Measurements from ENCODE around the gene SMS.
"Not testable (repeated sequence)": the region's sequence is repeated elsewhere in the genome, so short reads cannot be mapped to it uniquely, and the experiment has no call there.

Gene SMS

DNA sequence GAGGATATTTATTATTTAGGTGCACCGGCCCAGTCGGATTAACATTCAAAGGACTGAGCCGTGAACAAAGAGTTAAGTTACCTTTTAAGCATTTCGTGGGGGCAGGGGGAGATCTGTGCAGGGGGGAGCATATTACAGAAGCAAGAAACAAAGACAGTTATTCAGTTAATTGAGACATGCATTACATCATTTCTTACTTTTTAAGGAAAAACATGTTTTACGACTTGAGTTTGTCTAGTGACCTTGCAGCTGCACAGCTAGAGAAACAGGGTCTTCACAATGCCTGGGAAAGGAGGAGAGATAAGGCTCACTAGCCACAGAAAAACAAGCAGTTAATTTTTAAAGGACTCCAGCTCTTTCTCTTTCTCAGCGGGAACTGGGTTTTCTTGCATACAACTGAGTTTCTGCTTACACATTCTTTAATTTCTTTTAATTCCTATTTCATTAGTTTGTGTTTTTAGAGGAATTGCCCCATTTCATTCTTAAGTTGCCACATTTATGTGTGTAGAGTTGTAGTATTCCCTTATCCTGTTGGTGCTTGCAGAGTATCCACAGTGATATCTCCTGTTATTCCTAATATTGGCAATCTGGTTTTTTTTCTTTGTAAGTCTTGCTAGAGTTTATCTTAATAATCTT, 12.8 kb downstream of the SMS start:
- DNase-seq: not testable (repeated sequence)

DNA sequence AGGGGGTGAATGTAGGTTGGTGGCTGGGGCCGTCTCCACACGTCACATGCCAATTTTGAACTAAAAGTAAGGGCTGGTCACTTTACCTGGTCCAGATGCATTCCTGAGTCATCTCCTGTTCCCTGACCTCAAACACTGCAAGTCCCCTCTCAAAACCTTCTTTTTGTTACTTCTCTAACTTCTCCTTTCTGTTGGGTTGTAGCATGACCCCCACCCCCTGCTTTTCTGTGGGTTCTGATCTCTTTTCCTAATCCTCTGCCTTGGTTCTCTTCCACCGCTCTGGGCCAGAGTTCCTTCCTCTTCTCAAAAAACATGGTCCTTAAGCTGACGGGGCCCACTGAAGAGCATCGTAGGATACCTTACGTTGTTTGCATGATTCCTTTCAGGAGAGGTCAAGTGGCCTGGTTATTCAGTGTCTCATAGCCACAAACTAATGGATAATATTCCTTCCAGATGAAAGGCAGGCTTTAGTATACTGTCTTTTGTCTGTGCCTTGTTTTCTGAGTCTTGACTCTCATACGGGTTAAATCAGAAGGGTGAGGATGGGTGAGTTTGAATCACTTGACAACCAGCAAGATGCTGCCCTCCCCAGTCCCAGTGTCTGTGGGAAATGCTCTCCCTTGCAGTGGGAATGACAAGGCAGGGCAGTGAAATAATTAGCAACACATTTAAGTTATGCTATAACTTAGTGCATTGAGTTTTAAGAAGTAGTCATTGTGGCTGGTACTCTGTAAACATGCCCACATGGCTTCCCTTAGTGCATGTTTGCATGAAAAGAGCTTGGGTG, 15.1 kb downstream of the SMS start:
- no peak for DNase-seq

DNA sequence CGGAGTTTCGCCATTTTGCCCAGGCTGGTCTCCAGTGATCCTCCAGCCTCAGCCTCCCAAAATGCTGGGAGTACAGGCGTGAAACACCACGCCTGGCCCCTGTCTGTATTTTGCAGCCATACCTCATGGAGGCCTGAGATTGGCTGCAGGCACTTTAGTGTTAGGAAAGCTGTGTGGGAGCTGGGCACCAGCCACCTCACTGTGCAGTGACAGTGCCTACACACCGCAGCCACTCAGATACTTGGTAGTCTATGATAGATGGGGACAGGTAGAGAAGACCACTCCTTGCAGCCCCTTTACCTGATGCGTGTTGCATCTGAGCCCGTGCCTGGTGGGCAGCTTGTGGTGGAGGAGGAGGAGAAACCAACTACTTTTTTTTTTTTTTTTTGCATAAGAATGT, 16.3 kb downstream of the SMS start:
- no peak for DNase-seq

DNA sequence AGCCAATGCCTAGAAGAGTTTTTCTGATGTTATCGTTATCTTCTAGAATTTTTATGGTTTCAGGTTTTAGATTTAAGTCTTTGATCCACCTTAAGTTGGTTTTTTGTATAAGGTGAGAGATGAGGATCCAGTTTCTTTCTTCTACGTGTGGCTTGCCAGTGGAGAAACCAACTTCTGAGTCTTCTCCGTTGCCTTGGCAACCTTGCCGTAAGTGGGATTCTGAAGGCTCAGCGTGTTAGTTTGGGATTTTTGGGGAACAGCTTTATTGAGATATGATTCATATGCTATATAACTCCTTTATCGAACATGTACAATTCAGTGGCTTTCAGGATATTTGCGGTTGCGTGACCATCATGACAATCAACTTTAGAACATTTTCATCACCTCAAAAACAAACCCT, 17.7 kb downstream of the SMS start:
- no peak for DNase-seq

DNA sequence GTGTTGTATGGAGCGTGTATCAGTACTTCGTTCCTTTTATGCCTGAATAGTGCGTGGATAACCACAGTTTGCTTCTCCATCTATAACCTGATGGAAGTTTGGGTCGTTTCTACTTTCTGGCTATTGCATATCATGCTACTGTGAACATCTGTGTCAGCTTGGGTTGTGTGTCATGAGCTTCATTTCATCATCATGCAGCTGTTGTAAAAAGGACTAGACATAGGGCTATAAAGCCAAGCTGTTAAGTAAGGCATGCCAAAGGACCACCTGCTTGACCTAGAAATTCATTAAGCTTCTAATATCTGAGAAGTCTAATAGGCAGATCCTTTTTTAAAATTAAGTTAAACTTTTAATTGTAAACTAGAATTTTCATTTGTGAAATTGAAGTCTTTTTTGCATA, 18.4 kb downstream of the SMS start:
- no peak for DNase-seq

DNA sequence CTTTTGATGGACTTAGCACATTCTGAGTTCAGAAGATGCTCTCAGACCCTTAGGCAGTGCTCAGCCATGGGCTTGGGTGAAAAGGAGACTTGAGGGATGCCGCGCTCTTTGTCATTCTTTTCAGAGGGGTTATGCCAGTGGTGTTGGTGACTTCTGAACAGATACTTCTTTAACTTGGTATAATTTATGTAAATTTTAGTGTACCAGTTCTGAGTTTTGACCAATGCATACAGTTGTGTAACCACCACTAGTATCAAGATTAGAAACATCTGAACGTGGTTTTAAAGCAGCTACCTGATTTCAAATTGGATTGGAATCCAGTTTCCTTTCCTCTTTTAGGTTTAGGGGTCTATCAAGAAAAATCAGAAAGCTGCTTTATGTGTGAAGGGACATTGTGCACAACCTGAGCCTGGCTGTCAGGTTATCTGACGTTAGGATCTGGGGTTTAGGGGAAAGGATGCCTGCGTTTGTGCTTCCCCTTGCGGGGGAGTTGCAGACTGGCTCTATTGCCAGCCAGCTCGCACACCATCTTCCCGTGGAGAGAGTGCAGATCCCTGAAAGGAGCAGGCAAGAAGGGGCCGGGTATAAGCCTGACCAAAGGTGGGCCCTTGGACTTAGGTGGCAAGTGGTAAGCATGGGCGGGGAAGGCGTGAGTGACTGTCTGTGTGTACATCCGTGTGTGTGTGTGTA, 19.0 kb downstream of the SMS start:
- no peak for DNase-seq

DNA sequence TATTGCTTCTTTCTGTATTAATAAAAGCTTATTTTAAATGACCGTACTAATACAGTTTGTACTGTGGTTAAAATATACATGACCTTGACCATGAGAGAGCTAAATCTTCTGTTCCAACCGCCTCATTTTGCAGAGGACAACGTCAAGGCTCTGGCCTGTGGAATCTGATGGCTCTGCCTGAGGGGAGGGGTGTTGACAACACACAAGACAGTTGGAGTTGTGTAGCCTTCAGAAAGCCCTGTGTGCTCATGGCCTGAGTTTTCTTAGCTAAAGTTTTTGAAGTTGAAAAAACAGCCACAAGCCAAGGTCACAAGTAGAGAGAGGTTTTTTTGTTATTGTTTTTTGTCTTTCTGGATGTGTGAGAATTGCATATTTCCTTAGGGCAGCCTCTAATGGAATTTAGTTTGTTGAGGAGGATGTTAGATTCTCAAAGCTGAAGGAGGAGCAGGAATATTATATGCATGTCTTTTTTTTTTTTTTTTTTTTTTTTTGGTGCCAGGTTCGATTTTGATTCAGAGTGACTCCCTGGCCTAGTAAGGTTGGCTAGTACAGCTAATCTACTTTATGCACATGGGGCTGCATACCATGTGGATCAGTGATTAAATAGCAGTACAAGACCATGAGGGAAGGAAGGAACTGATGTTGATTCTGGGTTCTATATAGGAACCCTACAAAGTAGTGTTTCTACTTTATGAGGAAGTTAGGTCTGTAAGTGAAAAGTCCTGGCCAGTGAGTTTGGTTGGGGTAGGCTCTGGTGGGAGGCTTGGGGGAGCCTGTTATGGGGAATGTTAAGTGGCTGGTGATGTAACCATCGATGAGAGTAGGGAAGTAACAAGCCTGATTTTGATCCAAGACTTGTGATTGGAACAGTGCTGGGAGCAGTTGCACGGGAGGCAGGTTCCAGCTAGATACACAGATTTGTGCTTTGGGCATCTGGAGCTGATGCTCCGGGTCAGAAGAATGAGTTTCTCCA, 20.3 kb downstream of the SMS start:
- DNase-seq: no peak

DNA sequence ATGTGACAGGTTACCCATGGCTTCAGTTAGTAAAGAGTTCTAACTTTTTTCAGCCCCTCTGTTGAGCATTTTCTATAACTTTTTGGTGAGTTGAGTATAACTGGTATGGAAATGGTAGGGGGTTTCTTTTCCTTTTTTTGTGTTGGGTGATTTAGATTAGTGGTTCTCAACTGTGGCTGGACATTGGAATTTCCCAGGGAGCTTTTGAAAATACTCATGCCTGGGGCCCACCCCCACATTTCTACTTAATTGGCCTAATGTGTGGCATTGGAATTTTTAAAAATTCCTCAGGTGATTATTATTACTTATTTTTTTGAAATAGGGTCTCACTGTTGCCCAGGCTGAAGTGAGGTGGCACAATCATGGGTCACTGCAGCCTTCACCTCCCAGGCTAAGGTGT, 21.9 kb downstream of the SMS start:
- DNase-seq: no peak

DNA sequence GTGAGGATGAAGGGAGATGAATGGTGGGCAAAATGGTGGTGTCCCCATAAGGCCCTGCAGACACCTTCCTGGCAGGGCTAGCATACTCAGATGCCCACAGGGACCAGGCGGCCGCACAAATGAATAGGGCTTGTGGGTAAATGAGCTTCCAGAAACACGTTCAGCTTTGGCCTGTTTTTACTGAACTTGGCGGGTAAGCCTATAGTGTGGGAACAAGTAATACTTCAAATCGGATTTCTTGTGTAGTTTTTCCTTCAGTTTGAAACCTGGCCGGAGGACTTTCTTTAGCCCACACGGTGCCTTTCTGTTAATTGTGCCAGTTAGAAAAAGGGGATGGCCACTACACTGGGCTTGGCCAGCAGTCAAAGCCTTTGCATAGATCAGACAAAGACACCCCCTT, 22.8 kb downstream of the SMS start:
- DNase-seq: no peak

DNA sequence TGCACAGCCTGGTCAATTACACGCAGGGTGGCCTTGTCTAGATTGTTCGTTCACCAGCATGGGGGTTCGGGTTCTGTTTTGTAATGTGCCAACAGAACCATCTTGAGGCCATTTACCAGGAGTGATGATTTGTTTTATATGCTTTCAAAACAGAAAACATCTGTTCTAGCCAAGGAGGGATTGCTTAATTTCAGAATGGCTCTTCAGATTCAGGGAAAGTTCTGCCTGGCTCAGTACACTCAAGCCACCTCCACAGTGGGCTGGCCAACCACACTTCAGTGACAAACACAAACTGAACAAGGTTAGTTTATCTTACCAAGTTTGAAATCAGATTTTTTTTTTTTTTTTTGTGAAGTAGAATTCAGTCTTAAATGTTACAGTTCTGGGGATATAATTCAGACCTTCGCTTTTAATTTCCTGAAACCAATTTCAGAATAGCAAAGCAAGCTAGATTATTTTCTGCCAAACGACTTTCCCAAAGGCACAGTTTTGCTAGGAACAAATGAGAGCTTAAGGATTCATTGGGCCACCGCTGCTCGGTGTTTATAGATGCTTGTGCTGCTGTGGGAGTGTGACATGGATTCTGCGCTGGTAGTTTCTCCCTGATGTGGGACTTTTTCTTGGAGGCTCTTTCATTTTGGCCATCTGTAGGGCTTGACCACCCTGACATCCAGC, 23.4 kb downstream of the SMS start:
- DNase-seq: no peak

DNA sequence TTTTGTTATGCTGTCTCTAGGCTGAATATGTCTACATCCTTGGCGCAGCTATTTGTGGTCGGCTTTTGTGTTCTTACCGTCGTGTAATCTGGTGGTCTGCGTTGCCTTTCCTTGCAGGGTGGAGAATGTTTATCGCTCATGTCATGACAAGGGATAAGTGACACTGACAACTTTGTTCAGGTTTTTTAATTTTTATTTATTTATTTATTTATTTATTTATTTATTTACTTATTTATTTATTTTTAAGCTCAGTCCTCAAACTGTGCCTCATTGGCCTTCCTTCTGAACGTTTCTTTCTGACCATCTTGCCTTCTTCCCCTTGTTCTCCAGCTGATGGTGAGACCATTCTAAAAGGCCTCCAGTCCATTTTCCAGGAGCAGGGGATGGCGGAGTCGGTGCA, 26.4 kb downstream of the SMS start:
- no peak for DNase-seq

DNA sequence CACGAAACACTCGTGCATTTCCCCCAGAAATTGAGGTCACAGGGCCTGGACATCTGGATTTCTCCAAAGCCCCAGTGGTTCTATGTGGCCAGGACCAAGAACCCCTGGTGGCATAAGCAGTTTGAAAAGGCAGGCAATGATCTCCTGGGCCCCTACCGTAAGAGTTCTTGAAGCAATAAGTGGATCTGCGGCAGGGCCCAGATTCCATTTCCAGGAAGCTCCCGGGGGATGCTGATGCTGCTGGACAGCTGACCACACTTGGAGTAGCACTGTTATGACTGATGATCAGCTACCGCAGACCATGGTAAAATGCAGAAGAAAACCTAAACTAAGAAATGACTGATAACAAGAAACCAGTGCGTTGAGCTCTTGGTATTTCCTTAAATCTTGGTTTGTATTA, 27.8 kb downstream of the SMS start:
- no peak for DNase-seq

DNA sequence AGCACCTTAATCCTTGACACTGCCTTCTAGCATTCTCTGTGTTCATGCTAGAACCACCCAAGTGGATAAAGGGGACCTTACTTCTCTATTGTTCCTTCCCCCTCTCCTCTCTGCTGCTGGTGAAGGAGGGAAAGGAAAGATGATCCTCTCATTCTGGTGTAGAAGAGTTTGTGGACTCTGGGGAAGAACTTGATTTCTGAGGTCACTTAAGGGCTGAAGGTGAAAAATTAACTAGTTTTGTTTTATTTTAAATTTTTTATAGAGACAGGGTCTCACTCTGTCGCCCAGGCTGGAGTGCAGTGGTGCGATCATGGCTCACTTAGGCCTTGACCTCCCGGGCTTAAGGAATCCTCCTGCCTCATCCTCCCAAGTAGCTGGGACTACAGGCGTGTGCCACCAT, 29.8 kb downstream of the SMS start:
- DNase-seq: no peak

DNA sequence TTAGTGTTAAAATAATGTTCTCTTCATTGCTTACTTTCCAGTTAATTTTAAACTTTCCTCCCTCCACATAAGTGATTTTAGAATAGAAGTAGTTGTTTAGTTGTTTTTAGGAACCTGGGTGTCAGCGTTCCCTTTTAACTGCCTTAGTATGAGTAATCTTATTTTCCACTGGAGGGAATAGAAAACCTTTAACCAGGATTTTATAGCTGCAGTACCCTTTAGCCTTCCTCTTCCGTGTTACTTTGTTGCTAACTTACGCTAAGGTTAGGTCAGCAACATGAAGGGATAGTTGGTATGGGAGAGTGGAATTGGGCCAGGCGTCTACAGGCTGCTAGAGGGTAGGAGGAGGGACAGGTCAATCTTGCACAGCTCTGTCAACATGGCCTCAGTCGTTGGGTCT, 31.5 kb downstream of the SMS start:
- DNase-seq: no peak

DNA sequence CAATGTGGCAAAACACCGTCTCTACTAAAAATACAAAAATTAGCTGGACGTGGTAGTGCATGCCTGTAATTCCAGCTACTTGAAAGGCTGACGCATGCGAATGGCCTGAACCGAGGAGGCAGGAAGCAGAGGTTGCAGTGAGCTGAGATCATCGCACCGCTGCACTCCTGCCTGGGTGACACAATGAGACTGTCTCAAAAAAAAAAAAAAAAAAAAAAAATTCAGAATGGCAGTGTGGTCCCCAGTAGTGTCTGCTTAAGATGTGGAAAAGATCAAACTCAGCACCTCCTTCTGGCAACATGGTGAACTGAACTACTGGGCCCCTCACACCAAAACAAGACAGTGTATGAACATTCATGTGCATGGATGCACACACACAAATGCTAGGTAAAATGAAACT, 32.2 kb downstream of the SMS start:
- DNase-seq: peak; percentile 3 to 39 (median 20)

DNA sequence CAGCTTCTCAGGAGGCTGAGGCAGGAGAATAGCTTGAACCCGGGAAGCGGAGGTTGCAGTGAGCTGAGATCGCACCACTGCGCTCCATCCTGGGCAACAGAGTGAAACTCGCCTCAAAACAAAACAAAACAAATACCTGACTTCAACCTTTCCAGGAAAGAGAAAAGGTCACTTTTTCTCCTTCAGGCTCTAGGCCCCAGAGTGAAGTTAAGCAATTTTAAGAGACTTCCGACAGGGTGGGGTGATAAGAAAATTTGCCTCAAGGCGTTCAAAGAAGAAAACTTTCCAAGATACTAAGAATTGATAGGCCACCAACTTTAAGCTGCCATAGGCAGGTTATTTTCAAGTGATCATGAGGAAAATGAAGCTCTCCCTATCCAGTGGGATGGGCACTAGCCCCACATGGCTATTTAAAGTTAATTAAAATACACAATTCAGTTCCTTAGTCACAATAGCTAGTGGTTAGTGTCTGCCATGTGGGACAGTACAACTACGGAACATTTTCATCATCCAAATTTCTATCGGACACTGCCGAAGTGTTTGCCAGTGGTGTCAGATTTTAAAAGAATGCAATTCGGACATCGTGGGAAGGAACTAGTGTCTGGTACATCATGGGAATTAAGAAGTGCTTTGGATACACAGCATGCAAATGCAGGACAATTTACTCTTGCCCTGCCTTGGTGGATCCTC, 33.0 kb downstream of the SMS start:
- DNase-seq: no peak

DNA sequence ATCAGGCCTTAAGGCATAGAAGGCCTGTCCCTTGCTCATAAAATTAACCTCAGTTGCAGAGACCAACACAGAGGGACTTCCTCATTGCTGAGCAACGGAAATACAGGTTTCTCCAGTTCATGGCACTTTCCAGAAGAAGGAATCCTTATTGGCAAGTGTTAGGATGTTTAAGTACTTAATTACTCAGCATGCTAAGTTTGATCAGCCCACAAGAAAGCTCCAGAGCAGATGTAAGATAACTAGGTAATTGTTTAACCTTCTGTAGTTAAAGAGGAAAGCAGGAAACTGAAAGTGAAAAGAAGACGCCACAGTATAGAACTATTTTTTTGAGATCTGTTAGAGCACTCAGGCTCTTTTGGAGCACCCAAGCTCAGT, 33.5 kb downstream of the SMS start:
- DNase-seq: peak in 3 of 6 experiments; percentile 2 to 19 (median 8)

DNA sequence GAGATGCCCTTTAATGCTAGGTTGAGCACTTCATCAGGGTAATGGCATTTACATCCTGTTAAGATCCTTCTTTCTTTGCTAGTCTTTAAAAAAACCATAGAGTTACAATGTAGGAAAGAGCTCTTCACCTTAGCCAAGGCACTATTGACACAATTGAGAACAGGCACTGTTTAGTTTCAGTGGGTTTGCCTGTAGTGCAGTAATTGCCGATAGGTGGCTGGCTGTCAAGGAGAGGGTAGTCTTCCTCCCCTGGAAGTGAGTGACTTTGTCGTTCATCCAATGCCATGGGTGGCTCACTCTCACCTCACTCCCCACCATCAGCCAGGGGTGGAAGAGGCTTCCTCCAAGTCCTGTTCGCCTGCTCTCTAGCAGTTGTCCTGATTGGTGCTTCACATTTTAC, 34.7 kb downstream of the SMS start:
- DNase-seq: no peak

DNA sequence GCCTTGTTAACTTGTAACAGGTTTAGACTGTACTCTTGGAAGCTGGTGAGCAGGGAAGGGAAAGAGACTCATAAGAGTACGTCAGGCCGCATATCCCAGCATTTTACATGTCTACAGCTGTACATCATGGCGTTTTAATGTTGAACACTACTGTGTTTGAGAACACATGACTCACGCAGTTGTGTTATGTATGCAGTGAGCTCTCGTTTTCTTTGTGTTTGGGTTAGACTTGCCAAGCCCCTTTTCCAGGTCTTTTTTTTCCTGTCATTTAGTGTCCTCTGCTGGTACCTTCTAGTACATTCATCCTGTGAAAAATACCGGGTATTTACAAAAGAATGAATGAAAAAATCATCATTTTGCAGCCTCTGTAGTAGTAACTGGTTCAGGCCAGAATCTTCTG, 35.3 kb downstream of the SMS start:
- no peak for DNase-seq

DNA sequence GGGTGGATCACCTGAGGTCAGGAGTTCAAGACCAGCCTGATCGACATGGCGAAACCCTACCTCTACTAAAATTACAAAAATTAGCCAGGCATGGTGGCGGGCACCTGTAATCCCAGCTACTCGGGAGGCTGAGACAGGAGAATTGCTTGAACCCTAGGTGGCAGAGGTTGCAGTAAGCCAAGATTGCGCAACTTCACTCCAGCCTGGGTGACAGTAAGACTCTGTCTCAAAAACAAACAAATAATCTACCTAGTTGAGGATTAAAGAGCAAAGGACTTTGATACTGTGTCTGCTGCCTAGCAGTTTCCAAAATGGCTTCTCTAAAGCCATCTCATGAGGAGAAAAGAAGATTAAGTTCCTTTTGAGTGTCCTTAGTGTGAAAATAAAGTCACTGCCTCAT, 37.8 kb downstream of the SMS start:
- no peak for DNase-seq

DNA sequence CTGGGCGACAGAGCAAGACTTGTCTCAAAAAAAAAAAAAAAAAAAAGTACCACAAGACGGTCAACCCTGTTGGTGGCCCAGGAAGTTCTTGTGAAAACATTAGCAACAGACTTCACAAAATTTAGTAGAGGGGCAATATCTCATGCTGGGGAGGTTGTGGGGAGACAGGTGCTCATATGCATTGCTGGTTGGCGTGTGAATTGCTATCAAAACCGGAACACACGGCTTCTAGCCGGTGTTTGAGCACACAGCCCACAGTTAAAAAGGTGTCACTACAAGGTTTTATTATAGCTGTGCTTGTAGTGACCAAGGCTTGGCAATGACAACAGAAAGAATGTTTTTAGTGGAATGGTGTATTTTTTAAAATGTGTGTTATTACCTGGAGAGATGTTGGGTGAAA, 41.8 kb downstream of the SMS start:
- no peak for DNase-seq

DNA sequence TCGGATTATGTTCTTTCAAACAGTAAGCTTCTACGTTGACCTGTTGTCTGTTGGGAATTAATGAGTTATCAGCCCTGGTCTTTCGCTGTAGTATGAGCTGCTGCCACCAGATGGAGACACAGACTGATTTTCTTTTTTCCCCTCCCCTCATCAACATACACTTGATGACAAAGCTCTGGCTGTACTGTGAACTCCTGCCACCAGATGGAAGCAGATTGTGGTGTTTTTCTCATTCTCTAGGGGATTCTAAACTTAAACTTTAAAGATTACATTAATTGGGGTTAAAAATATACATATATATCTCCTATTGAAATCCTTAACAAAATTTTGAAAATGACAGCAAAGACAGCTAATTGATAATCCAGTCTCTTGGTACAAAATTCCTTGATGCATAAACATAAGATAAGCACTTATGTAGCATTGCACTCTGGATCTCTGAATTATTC, 44.8 kb downstream of the SMS start:
- DNase-seq: peak; percentile 9 to 74 (median 44)
